Natural killer cell treated with Interleukin-12 subunit alpha and Interleukin-12 subunit beta and Interleukin-15 and Interleukin-18, amount 100 ng/mL, for 72 hours (primary cell): ENCODE results near the gene RCAN1. TPM values are rescaled to one million over a fixed set of nuclear protein-coding genes. Genes with fewer than 3 reads are reported as not detected.
A peak's percentile ranks its signal among the peaks of the same experiment; 100 is the strongest.
"Not testable (repeated sequence)": the region's sequence is repeated elsewhere in the genome, so short reads cannot be mapped to it uniquely, and the experiment has no call there.

Experiments used
- ATAC-seq, 2 donors: fragments of 150-1000 bp; cut with Tn5 transposase in 1 of 2; sonication (Bioruptor Pico), chemical (Tn5 transposase) in 1 of 2; 2 replicates each; pipeline ENCODE4 v1.10.0; 2021
- DNase-seq: peaks from one replicate; pipeline ENCODE4 v3.0.0; 2022; ENCODE audit warnings: low spot score
- H3K27ac Mint-ChIP-seq, 2 donors: 1 replicate in 1 of 2; 2 replicates in 1 of 2; pipeline ENCODE4 v1.8.0; 2022; ENCODE audit warnings: mixed read lengths in 2 of 2, mild to moderate bottlenecking in 1 of 2, moderate library complexity in 1 of 2
- H3K27me3 Mint-ChIP-seq, 2 donors: 1 replicate in 1 of 2; 2 replicates in 1 of 2; pipeline ENCODE4 v1.8.0; 2022; ENCODE audit warnings: mixed read lengths in 2 of 2
- H3K36me3 Mint-ChIP-seq: one replicate; pipeline ENCODE4 v1.8.0; 2022; ENCODE audit warnings: mixed read lengths
- H3K4me1 Mint-ChIP-seq, 2 donors: 1 replicate in 1 of 2; 2 replicates in 1 of 2; pipeline ENCODE4 v1.8.0; 2022; ENCODE audit warnings: low read depth in 2 of 2, mixed read lengths in 2 of 2, mild to moderate bottlenecking in 1 of 2
- H3K4me3 Mint-ChIP-seq: one replicate; pipeline ENCODE4 v1.8.0; 2022; ENCODE audit warnings: mixed read lengths
- H3K9me3 Mint-ChIP-seq: 2 replicates; pipeline ENCODE4 v1.8.0; 2022; ENCODE audit warnings: mixed read lengths
- total RNA-seq, 2 donors: library from RNA; stranded (reverse); gene quantifications; one replicate each; pipeline ENCODE4 v1.2.3, GENCODE V29; 2022

Gene RCAN1
- total RNA-seq, 2 donors from 2014 or later: 10.1 to 11.5 TPM

DNA sequence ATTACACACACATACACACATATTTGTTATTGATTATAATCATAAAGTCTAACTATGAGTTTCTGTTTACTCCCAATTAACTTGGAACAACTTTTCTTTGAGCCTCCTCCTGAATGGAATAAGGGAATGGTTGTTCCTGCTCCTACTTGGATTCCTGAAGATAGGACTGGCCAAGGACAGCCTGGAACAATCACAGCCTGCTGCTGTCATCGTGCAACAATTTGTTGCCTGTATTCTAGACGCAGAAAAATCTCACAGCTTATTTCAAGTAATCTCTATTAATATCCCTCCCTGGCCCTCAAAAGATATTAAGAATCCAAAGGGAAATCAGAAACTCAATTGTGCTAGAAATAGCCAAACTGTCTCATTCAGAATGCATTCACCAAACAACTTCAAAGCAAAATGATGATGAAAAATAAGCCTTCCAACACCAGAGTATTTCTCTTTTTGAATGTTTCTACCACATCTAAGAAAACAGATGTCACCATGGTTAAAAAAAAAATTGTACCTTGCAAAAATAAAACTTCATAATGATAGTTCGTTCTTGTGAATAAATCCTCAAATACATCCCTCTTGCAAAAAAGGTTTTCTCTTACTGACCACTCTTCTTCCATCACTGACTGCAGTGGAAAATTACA lies 30.9 kb downstream of the RCAN1 start:
- Mint-ChIP-seq H3K4me3 (no peak overlapping the region), H3K27me3 (no peaks in the 10 kb centered on the region), H3K27ac (no peak overlapping the region), H3K4me1 (peaks cover 28 to 31% of the 10 kb centered on the region in 2 donors), H3K36me3 (no peaks in the 10 kb centered on the region), H3K9me3 (no peaks in the 10 kb centered on the region)
- DNase-seq (no peak), ATAC-seq (no peak)

DNA sequence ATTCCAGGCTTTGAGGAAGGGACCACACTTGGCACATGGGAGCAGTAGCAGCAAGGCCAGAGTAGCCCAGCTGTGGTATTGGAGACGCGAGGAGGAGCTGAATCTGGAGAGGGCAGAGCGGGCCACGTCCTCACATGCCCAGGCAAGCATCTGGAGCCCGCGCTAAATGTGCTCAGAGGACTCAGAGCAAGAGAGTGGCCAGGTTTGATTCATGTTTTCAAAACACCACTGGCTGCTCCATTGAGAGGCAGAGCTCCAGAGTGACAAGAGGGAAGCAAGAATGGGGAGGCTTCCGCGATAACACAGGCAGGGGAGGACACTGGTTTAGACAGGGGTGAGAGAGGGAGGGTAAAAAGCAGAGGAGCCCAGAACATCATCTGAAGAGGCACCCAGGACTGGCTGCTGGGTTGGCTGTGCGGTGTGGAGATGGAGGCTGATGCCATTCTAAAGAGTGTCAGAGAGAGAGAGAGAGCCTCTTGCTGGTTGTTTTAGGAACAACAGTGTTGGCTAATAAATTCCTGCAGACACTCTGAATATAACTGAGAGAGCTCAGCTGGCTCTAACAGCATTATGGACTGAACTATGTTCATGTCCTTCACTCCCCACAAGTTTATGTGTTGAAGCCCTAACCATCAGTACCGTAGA lies 32.3 kb downstream of the RCAN1 start:
- Mint-ChIP-seq H3K4me3 (no peak overlapping the region), H3K4me1 (peaks cover 29 to 30% of the 10 kb centered on the region in 2 donors)
- peak; percentile 68 to 73 for ATAC-seq

DNA sequence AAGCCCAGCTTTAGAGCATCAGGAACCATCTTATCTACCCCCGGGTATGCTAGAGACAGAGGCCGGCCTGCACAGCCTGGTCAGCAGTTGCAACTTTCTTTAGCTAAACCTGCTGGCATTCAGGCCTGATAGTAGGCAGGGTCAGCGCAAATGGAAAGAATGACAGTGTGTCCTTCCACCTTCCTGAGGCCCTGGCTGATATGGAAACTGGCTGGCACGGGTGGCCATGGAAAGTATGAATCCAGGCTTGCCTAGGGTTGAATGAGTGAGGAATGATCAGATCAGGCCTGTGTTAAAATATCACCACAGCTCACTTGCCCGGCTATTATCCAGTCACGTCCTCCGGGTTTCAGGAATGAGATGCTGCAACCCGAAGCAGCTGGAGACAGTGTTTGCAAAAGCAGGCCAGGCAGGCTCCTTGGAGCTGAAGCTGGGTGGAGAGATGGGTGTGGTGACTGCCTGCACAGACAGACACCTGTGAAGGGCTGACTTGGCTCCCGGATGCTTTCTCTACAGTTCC lies 34.7 kb downstream of the RCAN1 start:
- H3K9me3 Mint-ChIP-seq: no peaks in the 10 kb centered on the region
- H3K4me3 Mint-ChIP-seq: no peak overlapping the region
- DNase-seq (no peak), ATAC-seq (no peak)
- no peaks in the 10 kb centered on the region for H3K36me3 Mint-ChIP-seq
- H3K4me1 Mint-ChIP-seq: peaks cover 34 to 41% of the 10 kb centered on the region in 2 donors
- peak overlapping the region; percentile 59 to 77 for H3K27ac Mint-ChIP-seq
- no peaks in the 10 kb centered on the region for H3K27me3 Mint-ChIP-seq

More for the DNA sequence above, 32.3 kb downstream of the RCAN1 start:
- Mint-ChIP-seq H3K27me3 (no peaks in the 10 kb centered on the region), H3K27ac (peak overlapping the region in 1 of 2 donors; percentile 60), H3K36me3 (no peaks in the 10 kb centered on the region), H3K9me3 (no peaks in the 10 kb centered on the region)
- no peak for DNase-seq

DNA sequence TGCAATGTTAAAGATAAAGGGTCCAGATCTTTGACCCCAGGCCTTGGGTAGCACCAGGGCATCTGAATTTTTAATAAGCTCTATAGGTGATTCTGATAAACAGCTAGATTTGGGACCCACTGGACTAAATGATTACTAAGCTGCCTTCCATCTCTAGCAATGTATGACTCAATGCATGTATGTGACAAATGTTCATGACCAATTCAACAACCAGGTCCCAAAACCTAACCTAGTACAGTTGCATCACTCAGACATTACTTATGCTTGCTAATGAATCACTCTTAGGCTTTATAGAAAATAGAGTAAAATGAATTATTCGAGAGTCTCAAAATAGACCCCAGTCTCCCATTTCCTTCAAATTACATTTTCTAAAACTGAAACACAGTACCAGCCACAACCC lies 35.5 kb downstream of the RCAN1 start:
- Mint-ChIP-seq H3K4me3 (no peak overlapping the region), H3K4me1 (peaks cover 42 to 48% of the 10 kb centered on the region in 2 donors), H3K27ac (peak overlapping the region; percentile 59 to 77), H3K27me3 (no peaks in the 10 kb centered on the region), H3K9me3 (no peaks in the 10 kb centered on the region), H3K36me3 (no peaks in the 10 kb centered on the region)
- DNase-seq (no peak), ATAC-seq (peak; percentile 73 to 77)

DNA sequence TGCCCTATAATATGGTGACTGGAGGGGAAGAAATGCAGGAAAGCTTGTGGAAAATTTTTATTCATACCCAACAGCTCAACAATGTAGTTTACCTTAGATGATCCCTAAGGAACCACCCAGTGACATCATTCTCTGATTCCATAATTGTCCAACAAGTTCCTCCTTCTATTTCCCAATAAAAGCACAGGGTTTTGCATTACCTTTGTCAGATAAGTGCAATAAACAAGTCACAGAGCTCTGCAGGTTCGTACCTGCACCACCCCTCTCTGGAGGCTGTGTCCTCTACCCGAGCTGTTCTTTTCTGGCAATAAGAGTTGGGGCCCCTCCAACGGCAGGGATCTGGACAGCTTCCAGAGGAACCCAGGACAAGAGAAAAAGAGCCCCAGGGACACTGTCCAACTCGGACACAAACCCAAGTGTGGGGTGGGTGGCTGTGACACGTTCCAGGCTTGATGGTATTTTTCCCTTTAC lies 38.8 kb downstream of the RCAN1 start:
- DNase-seq (no peak), ATAC-seq (no peak)
- H3K4me1 Mint-ChIP-seq: peaks cover 35 to 46% of the 10 kb centered on the region in 2 donors
- peaks cover 12% of the 10 kb centered on the region for H3K36me3 Mint-ChIP-seq
- no peak overlapping the region for H3K4me3 Mint-ChIP-seq
- no peaks in the 10 kb centered on the region for H3K27me3 Mint-ChIP-seq
- no peak overlapping the region for H3K27ac Mint-ChIP-seq
- peaks cover 3% of the 10 kb centered on the region for H3K9me3 Mint-ChIP-seq

DNA sequence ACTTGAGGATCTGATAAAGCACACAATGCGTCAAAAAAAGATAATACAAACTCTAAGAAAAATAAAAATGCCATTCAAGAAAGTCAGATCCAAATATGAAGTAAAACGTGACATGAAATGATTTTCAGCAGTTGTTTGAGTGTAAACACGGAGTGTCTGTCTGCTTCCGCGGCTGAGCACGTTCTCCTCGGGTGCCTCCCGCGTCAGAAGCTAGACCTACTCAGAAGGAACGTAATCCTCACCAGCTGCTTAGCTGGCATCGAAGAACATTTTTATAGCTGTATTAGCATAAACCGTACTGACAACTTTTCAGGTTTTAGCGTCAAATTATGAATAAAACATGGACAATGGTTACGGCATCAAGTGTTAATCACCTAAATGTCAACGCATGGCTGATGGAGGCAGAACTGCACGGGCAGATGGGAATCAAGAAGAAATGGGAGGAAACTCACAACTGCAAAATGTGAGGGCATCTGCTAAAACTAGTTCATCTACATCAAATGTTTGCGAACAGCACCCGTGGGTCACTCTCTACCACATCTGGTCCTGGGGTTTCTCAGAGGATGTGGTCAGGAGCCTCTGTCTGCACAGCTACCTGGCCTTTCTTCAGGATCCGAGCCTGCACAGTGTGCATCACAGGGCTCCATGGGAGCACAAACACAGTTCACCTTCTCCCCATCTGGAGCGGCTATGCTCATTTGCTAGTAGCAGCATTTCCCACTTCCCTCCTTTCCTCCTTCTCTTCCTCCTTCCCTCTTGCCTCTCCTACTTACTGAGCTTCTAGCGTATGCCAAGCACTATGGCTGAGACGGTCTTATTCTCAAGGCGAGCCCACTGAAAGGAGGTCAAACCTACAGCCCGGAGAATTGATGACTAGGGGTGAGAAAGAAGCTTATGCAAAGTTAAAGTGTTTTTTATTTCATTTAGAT lies 40.0 kb downstream of the RCAN1 start:
- peaks cover 31 to 40% of the 10 kb centered on the region in 2 donors for H3K4me1 Mint-ChIP-seq
- H3K27ac Mint-ChIP-seq: peak overlapping the region in 1 of 2 donors; percentile 0
- ATAC-seq (peak; percentile 67 to 71), DNase-seq (no peak)
- H3K27me3 Mint-ChIP-seq: no peaks in the 10 kb centered on the region
- peaks cover 12% of the 10 kb centered on the region for H3K36me3 Mint-ChIP-seq
- H3K9me3 Mint-ChIP-seq: peaks cover 3% of the 10 kb centered on the region
- no peak overlapping the region for H3K4me3 Mint-ChIP-seq

DNA sequence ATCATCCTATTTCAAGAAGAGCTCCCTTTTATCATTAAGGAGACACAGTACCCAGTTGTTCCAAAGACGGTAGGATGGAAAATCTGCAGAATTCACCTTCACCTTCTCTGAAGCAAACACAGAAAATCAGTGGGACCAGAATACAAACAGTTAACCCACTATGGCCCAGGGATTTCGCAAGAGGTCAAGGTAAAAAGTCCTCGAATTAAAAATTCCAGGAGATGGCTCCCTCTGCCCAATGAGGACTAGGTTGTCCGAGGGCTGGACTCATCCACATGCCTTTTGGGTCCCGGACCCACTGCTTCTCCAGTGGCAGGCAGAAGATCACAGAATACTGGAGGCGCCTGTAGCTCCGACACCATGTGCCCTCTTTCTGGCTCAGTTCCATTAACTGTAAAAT lies 42.9 kb downstream of the RCAN1 start:
- peaks cover 33 to 36% of the 10 kb centered on the region in 2 donors for H3K4me1 Mint-ChIP-seq
- peaks cover 12% of the 10 kb centered on the region for H3K36me3 Mint-ChIP-seq
- no peaks in the 10 kb centered on the region for H3K27me3 Mint-ChIP-seq
- no peak overlapping the region for H3K27ac Mint-ChIP-seq
- no peak for DNase-seq
- ATAC-seq: no peak
- no peak overlapping the region for H3K4me3 Mint-ChIP-seq
- H3K9me3 Mint-ChIP-seq: peaks cover 3% of the 10 kb centered on the region

DNA sequence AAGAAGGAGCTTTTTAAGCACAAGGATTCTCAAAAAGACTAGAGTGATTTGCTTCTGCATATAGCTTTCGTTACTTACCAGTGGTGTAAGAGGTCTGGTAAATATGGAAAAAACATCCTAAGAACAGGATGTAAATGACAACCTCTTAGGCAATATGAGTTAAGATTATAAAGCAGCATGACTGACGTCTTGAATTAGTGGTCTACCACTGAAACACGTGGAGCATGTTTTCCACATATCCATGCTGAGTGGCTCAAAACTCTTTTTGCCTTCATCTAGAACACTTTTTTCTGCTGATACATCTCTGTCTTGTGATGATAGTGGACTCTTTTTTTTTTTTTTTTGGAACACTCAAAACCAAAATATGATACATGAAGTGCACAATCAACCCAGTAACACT lies 44.6 kb downstream of the RCAN1 start:
- Mint-ChIP-seq H3K27me3 (no peaks in the 10 kb centered on the region), H3K9me3 (peaks cover 3% of the 10 kb centered on the region), H3K4me3 (no peak overlapping the region), H3K27ac (peak overlapping the region in 1 of 2 donors; percentile 55), H3K4me1 (peaks cover 30% of the 10 kb centered on the region in 2 donors), H3K36me3 (peaks cover 12% of the 10 kb centered on the region)
- DNase-seq (no peak), ATAC-seq (no peak)

DNA sequence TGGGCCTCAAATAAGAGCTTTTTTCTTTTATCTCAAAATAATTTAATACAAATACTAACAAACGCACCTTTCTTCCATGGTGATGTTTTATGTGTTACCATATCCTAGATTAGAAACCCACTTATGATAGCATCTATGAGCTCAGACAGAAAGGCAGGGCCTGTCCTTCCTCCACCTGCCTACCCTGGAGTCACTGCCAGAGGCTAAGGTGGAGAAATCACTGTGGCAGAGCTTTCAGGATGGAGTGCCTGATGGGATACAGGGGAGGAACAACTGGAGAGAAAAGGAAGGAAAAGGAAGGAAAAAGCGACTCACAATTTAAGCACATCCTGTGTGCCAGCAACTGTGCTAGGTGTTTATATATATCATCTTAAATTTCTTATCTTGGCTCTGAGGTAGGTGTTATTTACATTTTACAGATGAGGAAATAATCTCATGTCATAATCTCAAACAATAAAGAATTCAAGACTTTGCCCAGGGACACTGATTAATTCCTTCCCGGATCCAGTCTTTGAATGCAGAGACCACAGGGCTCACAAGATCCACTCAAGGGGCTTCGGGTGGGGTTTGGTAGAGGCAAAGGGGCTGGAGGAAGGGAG lies 45.4 kb downstream of the RCAN1 start:
- H3K4me1 Mint-ChIP-seq: peaks cover 22 to 24% of the 10 kb centered on the region in 2 donors
- H3K27me3 Mint-ChIP-seq: no peaks in the 10 kb centered on the region
- no peak for DNase-seq
- H3K9me3 Mint-ChIP-seq: peaks cover 3% of the 10 kb centered on the region
- ATAC-seq: no peak
- H3K4me3 Mint-ChIP-seq: no peak overlapping the region
- H3K36me3 Mint-ChIP-seq: peaks cover 12% of the 10 kb centered on the region
- peak overlapping the region in 1 of 2 donors; percentile 55 for H3K27ac Mint-ChIP-seq

DNA sequence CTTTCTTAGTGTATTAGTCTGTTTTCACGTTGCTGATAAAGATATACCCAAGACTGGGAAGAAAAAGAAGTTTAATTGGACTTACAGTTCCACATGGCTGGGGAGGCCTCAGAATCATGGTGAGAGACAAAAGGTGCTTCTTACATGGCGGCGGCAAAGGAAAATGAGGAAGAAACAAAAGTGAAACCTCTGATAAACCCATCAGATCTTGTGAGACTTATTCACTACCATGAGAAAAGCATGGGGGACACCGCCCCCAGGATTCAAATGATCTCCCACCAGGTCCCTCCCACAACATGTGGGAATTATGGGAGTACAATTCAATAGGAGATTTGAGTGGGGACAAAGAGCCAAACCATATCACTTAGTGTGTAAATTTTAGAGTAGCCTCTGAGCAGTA lies 46.1 kb downstream of the RCAN1 start:
- not testable (repeated sequence) for H3K4me3 Mint-ChIP-seq, H3K27me3 Mint-ChIP-seq, DNase-seq, ATAC-seq, H3K9me3 Mint-ChIP-seq
- Mint-ChIP-seq H3K27ac (peak overlapping the region in 1 of 2 donors; percentile 1), H3K4me1 (peaks cover 20 to 21% of the 10 kb centered on the region in 2 donors), H3K36me3 (peaks cover 12% of the 10 kb centered on the region)

DNA sequence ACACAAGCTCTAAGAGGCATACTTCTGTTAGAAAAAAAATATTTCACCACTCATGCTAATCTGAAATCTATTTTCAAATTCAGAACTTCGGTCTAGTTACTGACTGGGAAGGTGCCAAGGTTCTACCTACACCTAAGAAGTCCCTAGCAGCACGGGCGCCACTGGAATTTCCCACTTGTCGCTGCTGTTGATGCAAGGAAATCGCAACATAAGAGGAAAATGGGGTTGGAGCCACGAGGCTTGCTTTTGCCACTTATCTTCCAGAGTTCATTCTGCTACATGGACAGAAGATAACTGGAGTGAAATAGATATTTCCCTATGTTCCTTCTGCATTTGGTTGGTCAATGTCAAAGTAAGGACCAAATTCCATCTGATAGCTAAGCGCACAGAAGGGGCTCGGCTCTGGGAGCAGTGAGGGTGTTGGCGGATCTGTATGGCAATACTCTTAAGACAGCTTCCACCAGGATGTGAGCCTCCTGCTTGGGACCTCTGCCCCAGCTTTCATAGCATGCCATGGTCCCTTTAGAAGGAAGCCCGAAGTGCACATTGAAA lies 47.2 kb downstream of the RCAN1 start:
- no peak for ATAC-seq
- H3K9me3 Mint-ChIP-seq: peaks cover 2% of the 10 kb centered on the region
- no peak for DNase-seq
- no peak overlapping the region for H3K4me3 Mint-ChIP-seq
- H3K4me1 Mint-ChIP-seq: peaks cover 14 to 16% of the 10 kb centered on the region in 2 donors
- H3K27me3 Mint-ChIP-seq: no peaks in the 10 kb centered on the region
- H3K36me3 Mint-ChIP-seq: peaks cover 4% of the 10 kb centered on the region
- H3K27ac Mint-ChIP-seq: no peak overlapping the region

DNA sequence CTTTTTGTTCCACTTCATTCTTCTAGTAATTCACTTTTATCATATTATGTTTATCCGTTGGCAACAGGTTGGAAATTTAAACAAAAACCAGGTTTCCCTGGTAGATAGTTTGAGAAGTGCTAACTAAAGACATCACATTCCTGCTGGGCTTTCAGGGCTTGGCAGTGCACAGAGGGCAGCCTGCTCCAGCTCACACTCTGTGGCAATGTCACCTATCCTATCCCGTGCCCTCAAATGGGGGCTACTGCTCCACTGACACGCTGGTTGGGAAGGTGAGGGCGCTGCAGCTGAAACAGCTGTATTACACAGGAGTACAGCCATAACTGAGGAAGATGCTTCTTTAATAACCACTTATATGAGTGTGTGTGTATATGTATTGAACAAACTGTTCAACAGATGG lies 49.7 kb downstream of the RCAN1 start:
- no peaks in the 10 kb centered on the region for H3K36me3 Mint-ChIP-seq
- H3K27ac Mint-ChIP-seq: no peak overlapping the region
- no peak for ATAC-seq

DNA sequence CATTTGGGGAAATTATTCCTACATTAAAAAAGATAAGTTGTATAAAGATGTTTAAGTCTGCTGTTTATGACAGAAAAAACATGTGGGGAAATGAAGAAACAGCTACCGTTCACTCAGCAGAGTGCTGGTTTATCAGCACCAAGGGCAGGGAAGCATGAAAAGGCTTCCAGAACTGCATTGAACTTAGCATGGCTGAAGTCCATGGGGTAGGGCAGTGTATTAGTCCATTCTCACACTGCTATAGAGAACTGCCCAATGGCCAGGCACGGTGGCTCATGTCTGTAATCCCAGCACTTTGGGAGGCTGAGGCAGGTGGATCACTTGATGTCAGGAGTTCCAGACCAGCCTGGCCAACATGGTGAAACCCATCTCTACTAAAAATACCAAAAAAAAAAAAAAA lies 51.5 kb downstream of the RCAN1 start:
- not testable (repeated sequence) for H3K9me3 Mint-ChIP-seq, H3K27me3 Mint-ChIP-seq, H3K36me3 Mint-ChIP-seq, H3K4me3 Mint-ChIP-seq, ATAC-seq, DNase-seq
- H3K4me1 Mint-ChIP-seq: peaks cover 6 to 11% of the 10 kb centered on the region in 2 donors
- peak overlapping the region in 1 of 2 donors; percentile 58 for H3K27ac Mint-ChIP-seq

More for the DNA sequence above, 49.7 kb downstream of the RCAN1 start:
- no peak for DNase-seq
- H3K27me3 Mint-ChIP-seq: no peaks in the 10 kb centered on the region
- H3K9me3 Mint-ChIP-seq: no peaks in the 10 kb centered on the region
- H3K4me1 Mint-ChIP-seq: peaks cover 13 to 14% of the 10 kb centered on the region in 2 donors
- no peak overlapping the region for H3K4me3 Mint-ChIP-seq
